GM21723 (cell line): ENCODE data around the gene RFX3.
A peak's percentile ranks its signal among the peaks of the same experiment; 100 is the strongest.

Experiments
- ATAC-seq: cut with Tn5 transposase; IDR thresholded peaks from one replicate; pipeline ENCODE4 v1.9.1; 2021; ENCODE audit warnings: mild to moderate bottlenecking, moderate library complexity; ENCODE audit not compliant: unreplicated experiment

RFX3 gene

GRCh38 chr9:3240656-3241268, 285.0 kb downstream of the RFX3 start:
- peak; percentile 97 for ATAC-seq

DNA sequence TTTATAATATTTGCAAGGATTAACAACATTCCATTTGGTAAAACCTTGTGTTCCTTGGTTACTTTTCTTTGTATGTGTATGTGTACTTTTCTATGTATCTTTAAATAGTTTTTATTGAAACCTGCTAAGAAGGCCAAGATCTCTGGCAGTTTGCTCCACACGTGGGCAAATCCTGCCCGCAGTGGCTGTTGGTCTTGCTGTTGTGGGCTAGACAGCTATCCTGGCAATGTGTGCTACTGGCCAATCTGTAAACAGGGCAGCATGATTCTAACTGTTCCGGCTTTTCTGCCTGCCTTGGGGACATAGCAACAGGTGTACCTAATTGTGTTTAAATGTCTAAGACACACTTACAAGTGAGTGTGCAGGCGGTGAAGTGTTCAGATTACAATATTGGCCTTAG, 286.6 kb downstream of the RFX3 start:
- no peak for ATAC-seq

GRCh38 chr9:3238236-3238635, 287.6 kb downstream of the RFX3 start:
- no peak for ATAC-seq

- no peak for ATAC-seq
These were observed 288.7 kb downstream of the RFX3 start for GRCh38 chr9:3237121-3237520.

DNA sequence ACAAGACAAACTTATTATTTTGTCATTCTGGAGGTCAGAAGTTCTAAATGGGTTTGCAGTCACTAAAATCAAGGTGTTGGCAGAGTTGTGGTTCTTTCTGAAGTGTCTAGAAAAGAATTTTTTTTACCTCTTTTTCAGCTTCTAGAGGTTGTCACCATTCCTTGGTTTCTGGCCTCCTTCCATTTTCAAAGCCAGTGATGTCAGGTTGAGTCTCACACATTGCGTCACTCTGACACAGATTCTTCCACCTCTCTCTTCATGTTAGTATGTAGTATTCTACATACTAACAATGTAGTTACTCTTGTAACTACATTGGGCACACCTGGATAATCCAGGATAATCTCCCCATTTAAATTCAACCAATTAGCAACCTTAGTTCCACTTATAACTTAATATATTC, 290.3 kb downstream of the RFX3 start:
- no peak for ATAC-seq

DNA sequence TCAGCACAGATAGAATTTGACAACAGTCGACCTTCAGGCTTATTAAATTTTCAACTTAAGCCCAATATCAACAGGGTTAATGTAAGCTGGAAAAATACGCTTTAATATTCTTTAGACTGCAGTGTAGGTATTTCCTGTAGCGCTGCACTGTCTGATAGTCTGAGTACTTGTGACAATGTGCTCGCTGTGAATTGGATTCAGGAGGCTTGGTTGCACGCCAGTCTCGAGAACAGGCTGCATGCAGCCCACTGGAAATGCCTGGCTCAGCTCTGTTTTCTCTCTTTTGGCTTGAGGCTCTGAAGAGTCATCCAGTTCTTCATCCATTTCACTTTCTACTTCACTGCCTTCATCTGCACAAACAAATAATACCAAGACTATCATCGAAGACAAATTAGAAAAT, 300.9 kb downstream of the RFX3 start:
- ATAC-seq, result no peak

- no peak for ATAC-seq
These were observed 310.1 kb downstream of the RFX3 start for GRCh38 chr9:3215658-3216057.

DNA sequence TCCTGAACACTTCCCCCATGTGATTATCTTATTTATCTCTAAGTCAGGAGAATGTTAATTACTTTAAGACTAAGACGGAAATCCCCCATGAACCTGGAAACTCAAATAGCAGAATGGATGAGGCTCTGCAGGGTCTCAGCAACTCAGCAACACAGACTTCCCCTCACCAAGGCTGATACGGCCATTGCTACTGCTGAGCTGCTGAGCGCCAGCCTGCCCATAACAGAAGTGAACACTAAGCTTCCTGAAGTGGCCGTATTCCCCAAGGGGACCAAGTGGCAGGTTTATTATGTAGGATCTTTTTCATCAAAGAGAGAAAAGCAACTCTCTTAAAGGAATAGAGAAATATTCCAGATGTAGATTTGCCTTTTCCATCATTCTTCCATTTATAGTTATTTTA, 311.1 kb downstream of the RFX3 start:
- no peak for ATAC-seq

GRCh38 chr9:3205421-3206095, 320.2 kb downstream of the RFX3 start:
- ATAC-seq, result no peak

GRCh38 chr9:3200331-3200774, 325.4 kb downstream of the RFX3 start:
- no peak for ATAC-seq

GRCh38 chr9:3193791-3194190, 332.0 kb downstream of the RFX3 start:
- ATAC-seq, result no peak

DNA sequence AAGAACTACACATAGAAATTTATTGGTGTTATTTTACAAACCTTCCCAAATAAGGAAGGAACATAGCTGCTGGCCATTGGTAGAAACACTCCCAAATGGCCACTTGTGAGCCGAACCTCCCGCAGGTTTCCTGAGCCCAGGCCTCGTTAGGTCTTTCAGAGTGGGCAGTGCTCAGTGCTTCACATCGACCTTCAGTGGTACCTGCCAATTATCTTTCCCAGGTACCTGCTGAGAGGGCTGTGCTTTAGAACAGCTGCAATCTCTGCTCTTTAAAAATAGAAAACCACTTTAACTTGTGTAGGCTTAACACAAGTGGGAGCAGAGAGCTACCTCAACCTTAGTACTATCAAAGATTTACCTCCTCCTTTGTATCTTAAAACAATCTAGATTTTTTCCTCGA, 334.1 kb downstream of the RFX3 start:
- no peak for ATAC-seq

DNA sequence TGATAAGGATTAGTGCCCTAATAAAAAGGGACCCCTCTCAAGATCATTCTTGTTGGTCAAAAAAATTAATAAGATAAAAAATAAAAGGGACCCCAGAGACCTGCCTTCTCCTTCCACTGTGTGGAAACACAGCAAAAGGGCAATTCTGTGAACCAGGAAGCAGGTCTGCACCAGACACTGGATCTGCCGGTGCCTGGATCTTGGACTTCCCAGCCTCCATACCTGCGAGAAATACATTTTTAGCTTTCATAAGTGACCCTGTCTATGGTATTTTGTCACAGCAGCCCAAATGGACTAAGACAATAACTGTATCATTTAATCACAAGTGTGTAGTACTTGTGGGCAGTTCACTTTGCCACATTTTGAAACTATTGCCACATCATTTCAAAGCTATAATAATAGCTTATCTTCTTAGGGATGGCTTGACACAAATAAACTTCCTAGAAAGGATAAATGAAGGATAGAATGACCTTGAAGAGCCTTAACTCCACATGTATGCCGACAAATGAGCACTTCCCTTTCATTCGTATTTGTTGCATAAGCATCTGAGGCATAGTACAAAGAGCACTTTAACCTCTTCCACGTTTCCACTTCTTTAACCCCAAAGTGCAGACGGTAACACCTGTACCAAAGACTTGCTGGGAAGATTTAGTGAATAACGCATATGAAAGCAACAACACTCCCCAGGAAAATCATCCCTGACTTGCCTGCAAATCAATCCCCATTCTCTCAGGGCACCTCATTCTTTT, 336.5 kb downstream of the RFX3 start:
- ATAC-seq, result no peak

DNA sequence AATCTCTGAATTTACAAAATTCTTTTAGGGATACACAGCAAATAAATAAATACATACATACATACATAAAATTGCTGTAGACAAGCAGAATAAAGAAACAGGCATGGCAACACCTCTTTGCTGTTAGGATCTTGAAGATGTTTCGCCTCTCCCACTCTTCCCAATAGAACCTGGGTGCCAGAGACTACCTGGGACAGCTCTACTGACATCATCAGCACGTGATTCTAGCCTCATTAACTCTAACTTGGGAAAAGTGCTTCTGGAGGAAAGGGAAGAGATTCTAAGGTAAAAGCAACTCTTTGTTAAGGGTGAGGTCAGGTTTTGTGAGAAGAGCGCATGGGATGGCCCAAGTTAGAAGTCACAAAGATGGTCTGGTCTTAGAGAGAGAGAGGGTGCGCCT, 339.1 kb downstream of the RFX3 start:
- ATAC-seq, result no peak

- peak; percentile 75 for ATAC-seq
These were observed 344.5 kb downstream of the RFX3 start for GRCh38 chr9:3181049-3181953.

GRCh38 chr9:3180696-3181048, 345.1 kb downstream of the RFX3 start:
- ATAC-seq, result no peak

- no peak for ATAC-seq
These were observed 346.1 kb downstream of the RFX3 start for GRCh38 chr9:3179711-3180110.

DNA sequence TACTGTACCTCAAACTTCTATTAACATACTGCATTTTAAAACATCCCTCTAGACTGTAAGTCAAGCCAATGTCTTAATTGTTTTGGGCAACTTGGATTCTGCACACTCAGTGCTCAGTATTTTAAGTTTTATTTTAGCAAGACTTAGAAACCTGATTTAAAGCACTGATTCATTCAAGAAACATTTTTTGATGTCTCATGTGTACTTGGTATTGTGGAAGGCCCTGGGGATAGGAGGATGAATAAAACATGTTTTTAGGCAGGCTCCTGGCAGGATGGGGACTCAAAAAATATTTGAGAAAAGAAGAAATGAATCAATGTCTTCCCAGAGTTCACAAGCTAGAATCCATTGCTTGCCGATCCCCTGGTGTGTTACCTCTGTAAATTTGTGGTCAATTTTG, 347.9 kb downstream of the RFX3 start:
- no peak for ATAC-seq

GRCh38 chr9:3177146-3177761, 348.5 kb downstream of the RFX3 start:
- ATAC-seq, result no peak

GRCh38 chr9:3173374-3173773, 352.4 kb downstream of the RFX3 start:
- ATAC-seq, result no peak

DNA sequence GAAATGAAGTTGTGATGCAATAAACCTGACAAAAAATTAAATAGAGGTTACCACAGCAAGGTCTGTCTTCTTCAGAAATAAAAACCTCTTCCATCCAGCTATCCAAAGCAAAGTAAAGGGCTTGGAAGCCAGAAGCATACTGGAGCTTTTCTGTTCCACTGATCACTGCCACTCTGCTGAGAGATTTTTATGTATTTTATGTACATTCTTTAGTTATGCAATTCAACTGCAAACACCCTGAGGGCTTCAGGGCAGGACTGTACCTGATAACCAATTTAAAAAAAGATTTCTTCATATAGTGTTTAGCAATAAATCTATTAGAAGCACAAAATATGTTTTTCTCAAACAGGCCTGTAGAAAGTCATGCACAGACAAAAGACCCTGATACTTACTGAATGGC, 355.0 kb downstream of the RFX3 start:
- no peak for ATAC-seq
